ENCODE data around the gene DARS1.

Gene DARS1

DNA sequence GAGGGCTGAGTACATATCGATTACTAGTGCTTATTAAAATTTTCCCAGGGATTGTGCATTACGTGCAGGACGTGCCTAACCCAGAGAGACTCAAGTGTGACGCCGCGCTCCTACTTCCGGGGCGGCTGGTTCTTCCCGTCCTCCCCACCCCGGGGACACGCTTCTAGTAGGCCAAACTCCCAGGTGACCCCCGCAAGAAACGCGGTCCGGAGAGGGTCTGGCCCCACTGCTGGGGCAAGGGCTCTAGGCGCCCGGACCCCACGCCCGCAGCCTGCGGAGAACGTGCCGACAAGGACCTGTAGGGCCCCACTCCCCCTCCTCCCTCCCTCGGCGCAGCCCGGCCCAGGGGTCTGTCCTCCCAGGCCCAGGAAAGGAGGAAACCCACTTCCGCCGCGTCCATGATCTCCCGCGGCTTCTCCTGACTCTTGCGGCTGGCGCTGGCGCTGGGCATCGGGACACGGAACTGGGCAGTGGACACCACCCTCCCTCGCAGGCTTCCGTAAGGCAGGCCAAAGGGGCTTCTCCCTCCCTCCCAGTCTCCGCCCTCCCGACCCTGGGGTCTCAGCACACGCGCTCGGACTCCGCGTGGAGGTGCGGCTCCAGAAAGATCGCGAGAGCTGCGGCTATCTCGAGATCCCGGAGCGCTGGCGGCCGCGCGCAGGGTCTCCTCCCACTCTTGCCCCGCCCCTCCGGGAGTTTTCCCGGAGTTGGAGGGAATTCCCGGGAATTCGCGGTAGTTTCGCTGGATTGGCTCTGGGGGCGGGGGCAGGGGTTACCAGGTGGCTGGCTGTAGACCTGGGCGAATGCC lies at the start of gene DARS1:
Gene DARS1 (minus strand): TSS at position 609 of the 808 bp plus-strand sequence. CDS start 158 bp downstream, at position 451.
- peak; percentile 76 to 81 for ATAC-seq

DNA sequence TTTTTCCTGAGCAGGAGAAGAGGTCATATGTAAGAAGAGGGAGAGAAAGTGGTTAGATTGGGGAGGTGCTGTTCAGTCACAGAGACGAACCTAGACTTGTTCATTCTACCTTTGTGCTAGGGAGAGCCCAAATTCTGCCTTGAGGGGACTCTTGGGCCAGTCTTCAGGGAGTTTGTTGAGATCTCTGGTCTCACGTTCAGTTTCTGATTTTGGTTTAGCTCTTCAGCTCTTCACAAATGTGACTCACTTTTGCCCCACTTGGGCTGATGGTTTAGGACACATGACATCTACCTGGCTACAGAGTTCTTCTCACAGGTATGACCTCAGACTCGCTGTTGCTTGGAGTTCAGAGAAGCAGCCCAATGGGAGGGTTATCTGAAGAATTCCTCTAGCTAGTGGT lies 49.2 kb upstream of the DARS1 start:
- peak in 1 of 2 donors; percentile 25 for ATAC-seq

DNA sequence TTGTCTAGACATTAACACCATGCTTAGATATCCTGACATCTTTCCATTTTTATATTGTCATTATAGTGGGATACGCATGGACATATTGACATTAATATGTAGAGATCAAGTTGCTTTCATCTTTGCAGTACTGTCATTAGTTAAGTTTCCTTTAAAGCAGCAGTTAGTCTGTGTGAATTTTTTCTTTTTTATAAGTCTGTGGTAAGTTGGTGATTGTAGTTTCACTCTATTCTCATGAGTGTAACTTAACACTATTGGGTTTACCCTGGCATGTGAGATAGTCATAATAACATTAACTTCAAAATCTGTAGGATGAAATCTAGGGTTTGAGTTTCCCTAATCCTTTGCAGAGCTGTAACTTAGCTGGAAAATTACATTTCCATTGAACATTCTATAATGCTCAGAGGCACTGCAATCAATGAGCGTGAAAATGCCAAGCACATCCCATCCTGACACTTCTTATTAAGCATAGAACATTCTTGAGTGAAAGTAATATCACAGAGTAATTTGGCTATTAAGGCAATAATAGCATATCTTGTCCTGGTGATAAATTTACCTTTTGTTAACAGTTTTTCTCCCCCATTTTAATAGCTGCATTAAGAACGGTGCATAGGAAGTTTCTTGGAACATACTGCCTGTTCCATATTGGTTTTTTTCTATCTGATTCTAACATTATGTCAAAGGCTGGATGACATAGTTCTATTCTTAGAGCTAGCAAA lies 47.5 kb upstream of the DARS1 start:
- no peak for ATAC-seq

DNA sequence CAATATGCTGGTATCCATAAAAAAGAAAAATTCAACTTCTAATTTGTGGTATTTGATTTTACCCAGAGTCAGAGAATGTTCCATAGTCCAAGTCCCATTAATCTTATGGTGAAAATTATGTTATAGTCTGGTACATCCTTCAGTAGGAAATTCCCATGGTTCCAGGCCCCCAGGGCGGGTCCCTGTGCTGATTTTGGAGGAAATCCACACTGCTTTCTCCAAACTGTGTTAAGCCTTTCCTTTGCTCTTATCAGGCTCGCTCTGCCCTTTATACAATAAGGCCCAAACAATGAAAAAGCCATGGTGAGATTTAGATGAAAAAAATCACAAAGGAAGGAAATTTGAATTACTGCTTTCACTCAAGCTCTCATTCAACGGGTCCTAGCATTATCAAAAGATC lies 46.8 kb upstream of the DARS1 start:
- ATAC-seq: no peak

DNA sequence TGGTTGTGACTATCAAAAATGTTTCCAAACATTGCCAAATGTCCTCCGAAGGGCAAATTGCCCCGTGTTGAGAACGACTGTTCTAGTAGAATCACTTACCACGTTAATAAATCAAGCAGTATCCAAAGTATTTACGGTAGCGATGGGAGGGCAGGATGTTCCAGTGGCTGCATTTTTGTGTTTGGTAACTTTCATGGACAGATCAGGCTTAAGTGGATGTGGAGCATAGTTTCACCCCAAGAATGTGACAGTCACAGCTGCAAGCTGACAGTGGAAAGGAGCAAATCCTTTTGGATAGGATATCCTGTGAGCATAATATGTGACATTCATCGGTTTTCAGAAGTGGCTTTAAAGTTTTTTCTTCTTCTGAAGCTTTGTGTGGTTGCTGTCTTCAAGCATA lies 46.3 kb upstream of the DARS1 start:
- no peak for ATAC-seq

DNA sequence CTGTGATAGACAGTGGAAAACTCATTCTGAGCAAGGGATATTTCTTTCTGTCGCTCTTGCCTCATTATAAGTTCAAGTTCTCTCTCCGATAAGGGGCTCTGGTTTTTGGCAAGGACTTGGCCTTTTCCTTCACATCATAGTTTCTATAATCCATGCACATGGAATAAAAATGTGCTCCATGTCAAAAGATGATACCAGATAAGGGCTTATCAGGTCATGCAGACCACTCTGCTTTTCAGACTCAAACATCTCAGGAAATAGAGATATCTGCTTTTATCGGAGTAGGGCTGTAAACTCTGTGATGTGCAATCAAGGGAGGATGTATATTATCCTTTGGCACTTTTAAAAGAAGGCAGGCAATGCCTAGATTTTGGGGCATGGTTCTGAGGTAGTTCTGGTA lies 45.0 kb upstream of the DARS1 start:
- ATAC-seq: no peak

DNA sequence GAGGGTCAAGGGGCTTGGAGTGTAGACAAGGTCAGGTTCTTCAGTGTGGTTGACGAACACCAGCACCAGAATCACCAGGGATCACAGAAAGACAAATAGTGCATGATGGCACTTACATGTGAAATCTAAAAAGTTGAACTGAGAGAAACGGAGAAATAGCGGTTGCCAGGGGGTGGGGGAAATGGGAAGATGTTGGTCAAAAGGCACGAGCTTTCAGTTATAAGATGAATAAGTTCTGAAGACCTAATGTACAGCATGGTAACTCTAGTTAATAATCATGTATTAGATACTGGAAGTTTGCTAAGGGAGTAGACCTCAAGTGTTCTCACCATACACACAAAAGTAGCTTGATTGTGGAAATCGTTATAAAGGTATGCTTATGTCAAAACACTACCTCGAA lies 43.7 kb upstream of the DARS1 start:
- no peak for ATAC-seq

DNA sequence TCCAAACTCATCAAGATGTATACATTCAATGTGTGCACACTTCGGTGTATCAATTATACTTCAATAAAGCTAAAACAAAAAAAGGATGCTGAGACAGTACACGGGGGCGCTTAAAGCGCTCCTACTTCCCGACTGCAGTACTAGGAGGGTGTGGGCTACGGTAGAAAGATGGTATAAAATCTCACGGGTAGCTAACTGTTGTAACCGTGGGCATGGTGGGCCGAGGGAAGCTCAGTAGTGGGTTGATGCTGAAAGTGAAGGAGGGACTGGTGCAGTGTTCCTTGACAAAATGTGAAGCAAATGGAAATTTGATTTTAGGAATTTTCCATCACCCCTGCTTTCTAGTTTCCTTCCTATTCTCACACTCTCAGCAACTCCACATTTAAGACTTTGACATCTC lies 42.6 kb upstream of the DARS1 start:
- ATAC-seq: no peak

DNA sequence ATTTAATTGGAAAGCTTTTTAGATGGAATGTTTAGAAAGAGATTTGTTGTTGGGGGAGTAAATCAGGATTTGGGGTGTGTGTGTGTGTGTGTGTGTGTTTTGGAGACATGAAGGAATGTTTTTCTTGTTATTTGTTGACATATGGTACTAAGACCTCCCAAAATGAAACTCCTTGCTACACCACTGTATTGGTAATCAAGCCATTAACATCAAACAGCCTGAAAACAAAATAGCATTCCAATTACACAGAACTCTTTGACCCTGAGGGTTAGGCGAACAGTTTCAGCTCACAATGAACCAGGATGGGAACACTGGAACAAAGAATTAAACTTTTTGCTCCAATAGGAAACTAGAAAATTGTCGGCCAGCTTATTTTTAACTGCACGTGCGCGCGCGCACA lies 41.7 kb upstream of the DARS1 start:
- no peak for ATAC-seq

DNA sequence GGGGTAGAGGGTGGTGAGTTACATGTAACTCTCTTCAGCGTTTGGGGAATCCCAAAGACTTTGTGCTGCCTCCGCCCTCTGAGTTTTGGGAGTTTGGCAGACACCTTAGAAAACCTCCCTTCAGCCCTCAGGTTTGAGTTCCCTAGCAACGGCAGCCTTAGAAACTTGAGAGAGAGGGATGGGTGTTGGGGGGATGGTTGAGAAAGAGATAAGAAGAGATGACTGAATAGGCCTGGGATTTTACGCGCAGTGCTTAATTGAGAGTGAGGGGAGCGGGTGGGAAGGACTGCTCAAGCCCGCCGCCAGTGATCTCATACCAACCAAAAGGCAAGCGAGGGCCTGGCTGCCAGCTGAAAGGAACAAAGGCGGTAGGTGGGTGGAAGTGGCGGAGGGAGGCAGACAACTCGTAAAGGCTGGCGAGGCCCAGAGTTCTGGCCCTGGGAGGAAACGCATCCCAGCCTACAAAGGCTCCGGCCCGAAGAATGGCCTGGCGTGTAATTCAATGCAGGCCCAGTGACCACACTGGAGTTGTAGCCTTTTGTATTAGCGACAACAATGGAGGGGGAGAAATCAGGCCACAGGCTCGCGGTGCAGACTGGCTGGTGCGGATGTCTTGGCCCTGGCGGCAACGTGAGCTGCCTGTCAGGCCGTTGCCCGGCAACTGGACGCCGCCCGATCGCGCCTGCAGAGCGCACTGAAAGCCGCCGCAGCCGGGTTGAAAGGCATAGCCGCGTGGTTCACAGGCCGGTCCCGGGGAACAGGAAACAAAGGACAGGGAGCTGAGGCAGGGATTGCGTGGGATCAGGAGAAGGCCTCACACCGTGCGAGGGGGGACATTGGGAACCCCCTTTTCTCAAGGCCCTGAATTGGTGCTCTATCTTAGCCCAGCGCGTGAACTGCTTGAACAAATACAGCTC lies 39.9 kb upstream of the DARS1 start:
- ATAC-seq: peak; percentile 38 to 45

DNA sequence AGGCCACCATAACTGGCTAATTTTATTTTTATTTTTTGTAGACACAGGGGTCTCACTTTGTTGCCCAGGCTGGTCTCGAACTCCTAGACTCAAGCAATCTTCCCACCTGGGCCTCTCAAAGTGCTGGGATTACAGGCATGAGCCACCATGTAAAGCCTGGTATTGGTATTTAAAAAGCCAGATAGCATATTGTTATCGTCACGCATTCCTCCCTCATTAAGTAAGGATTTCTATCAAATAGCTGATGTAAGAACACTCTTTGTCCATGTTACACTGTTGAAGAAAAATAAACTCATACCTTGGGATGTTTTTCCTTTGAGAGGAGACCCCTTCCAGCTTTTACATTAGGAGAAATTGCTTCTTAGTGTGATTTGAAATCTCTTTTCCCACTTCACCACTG lies 39.2 kb upstream of the DARS1 start:
- ATAC-seq: no peak

DNA sequence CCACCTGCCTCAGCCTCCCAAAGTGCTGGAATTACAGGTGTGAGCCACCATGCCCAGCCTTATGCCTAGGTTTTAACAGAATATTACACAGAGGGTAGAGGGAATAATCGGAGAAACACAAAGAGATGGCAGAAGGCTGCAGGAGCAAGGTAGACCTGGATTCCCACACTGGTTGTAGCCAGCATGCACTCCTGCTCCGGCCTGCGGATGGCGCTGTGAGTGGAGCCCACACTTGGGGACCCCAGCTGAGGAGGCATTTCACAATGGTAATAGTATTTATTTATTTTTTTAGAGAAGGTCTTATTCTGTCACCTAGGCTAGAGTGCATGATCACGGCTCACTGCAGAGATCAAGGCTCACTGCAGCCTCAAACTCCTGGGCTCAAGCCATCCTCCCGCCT lies 38.8 kb upstream of the DARS1 start:
- ATAC-seq: no peak

DNA sequence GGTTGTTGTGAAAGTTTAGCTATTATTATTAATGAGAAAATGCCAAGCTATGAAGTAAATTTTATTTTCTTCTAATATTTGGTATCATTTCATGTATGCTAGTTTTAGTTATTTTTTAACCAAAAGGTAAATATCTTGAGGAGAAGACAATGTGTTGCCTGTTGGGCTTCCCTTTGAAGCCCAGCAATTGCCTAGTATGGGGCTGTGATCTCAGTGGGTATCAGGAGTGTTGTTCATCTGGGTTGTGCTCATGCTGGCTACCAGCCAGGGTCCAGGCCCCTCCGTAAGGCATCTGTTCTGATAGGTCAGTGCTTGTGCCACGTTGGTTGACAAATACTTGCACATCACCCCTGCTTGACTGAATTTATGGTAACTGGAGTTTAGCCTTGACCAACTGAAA lies 38.0 kb upstream of the DARS1 start:
- no peak for ATAC-seq

DNA sequence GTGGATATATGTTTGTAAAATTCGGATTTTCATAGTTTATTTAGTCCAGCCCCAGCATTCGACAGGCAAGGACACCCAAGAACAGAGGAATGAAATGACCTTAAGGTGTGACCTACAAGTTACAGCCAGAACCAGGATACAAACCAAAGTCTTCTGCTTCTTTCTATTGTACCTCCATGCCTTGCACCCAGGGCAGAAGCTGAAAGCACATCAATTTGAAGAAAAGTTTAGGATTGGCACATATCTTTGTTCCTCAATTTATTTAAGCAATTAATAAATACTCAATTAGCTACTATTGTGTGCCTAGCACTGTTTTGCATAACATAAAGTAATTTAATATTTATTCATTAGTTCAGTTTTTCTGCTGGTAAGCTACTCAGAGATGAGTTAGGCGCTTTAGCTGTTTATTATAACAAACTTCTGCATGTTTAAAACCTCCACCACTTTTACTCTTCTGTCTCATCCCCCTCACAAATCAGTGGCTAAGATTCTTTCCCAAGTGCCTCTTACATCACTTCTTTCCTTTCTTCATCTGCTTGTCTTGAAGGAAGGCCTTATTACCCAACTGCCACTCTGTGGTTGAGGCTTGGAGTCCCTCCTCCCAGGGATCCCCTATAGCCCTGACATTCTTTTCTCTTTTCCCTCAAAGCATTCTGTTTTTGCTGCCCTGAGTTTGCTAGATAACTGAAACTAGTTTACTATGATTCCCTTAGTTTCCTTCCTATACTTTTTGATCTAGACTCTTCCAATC lies 37.1 kb upstream of the DARS1 start:
- ATAC-seq: no peak

DNA sequence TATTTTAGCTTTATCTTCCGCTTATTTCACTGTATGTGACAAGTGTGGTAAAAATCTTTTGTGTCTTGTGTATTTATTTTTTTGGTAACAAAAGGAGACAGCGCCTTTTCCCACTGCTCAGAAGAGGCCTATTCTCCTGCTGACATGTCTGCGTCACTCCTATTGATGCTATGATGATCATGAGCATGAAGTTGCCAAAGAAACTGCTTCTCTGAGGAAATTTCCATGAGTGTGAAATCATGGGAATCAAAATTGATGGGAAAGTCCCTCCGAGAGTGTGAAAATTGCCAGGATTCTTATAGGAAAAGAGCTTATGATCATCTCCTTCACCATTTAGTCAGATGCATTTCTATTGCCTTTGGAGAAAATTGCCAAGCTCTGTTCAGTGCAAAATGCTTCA lies 36.5 kb upstream of the DARS1 start:
- no peak for ATAC-seq

DNA sequence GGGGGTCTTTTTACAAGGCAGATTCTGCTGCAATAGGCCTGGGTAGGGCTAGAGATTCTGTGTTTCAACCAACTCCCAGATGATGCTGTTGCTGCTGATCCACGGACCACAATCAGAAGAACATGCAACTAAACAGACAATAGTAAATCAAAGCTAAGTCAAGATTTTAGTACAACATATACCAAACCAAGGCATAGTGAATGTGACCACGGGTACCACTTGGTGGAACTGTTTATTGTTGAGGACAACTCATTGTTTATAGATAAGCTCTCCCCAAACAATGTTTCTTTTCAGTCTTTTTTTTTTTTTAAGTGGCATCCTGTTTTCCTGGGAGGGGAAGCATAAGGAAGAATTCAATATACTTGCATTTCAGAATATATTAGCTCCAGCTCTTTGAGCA lies 36.0 kb upstream of the DARS1 start:
- ATAC-seq: no peak

DNA sequence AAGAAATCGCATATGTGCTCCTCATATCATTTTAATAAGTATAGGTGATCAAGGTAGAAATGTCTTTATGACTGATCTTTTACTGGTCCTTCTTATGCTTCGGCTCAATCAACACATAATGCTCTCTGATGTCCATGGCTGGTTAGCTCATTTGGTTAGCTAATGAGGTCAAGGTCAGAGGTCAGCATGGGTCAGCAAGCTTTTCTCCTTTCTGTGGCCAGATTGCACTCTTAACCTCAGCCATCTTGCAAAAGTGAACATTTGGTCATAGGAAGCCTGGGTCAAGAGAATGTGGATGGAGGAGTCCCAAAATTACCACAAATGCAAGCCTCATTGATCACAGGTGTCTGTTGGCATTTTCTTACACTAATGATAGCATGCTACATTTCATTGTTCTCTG lies 35.4 kb upstream of the DARS1 start:
- ATAC-seq: no peak

DNA sequence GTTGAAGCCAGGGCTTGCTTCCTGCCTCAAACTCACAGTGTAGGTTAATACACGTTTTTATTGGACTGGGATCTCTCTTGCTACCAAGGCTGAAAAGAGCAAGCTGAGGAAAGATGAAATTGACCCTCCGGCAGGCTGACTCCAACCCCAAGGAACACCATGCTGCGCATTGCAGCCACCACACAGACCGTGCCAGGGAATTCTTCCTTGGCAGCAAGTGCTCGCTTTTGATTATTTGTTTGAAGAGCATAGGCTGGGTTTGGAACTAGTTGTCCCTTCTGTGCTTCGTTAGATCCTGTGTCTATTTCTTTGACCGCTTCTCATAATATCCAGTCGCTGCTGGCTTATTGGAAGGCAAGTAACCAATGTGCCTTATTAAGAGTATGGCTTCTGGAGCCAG lies 34.4 kb upstream of the DARS1 start:
- no peak for ATAC-seq

DNA sequence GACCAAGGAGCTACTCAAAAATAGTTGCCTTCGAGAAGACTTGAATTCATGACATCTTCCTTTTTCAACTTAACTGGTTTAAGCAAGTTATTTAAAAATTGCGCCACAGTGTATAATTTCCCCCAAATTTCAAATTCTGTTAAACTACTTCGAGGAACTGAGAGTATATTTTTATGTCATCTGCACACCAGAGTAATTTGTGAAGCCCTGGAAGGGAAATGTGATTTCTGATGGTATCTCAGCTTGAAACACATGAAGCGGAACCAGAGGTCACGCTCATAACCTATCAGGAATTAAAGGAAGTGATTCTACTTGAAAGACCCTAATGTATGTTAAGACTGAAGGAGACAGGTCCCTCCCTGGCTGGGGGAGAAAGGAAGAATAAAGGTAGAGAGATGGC lies 33.9 kb upstream of the DARS1 start:
- ATAC-seq: peak; percentile 13 to 17

DNA sequence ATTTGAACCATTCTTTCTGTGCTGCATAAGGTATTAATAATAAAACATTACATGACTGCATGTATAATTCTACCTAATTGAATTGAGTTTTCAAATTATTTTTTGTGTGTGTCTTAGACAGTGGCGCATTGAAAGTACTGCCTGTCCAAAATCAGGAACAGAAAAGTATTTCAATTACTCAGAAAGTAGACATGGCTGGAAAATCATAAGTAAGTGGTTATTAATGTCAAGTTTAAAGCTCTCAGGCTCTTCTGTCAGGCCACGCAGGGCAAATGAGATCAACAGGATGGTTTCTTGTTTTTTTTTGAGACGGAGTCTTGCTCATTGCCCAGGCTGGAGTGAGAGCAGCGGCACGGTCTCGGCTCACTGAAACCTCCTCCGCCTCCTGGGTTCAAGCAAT lies 32.4 kb upstream of the DARS1 start:
- ATAC-seq: no peak

DNA sequence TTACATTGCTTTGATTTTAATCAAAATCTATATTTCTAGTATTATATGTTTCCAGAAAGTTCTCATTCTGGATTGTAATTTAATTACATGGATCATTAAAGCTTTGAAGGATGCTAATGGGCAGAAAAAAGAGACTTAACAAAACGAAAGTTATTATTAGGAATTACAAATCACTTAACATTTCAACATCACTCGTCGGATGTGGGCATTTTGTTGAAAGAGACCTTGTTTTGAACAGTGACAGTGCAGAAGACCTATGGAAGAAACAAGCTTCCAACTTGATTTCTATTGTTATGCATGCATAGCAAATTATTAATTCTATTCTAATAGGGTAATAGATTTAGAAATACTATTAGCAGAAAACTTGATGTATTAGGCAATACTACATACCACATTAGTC lies 31.4 kb upstream of the DARS1 start:
- no peak for ATAC-seq

DNA sequence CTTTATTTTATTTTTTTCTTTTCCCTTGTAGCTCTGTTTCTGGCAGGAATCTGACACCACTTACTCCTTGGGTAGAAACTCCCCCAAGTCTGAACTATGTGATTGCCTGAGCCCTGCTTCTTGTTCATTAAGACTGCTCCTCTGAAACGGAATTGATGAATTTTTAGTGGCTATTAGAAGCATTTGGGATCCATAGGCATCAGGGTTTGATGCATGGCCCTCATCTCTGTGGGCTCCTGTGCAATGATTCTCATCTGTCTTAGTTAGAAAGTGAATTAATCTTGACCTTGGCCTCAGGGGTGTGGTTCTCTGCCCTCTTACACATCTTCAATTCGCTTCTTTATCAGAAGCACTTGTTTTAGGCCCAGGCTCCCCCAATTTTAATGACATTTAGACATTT lies 31.0 kb upstream of the DARS1 start:
- ATAC-seq: no peak

DNA sequence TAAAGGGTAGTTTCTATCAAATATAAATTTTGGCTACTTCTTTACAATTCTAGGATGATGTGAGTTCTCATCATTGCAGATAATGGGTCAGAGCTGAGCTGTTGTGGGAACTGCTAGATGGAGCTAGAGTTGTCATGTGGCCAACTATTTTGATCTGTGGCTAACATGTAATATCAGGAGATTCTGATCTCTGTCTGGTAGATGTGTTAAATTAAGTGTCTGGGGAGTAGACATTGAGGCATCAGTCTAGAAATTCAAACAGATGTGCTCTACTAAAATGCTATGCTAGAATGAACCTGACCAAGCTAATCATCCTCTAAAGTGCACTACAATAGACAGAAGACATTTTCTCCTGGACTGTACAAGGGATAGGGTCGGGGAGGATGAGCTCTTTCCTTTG lies 30.3 kb upstream of the DARS1 start:
- no peak for ATAC-seq
